Tibial nerve (tissue), 4 donors: Measurements from ENCODE around the gene BBS5.

Source experiments
- CTCF ChIP-seq, 5 experiments: fragments of 200-600 bp in 3 of 5; fragments of 450-650 bp in 2 of 5; sonication (generic) in 3 of 5; IDR thresholded peaks; one replicate each; pipeline ENCODE4 v1.5.1; 2016 to 2019; ENCODE audit warnings: antibody characterized with exemption in 5 of 5, mild to moderate bottlenecking in 3 of 5, moderate library complexity in 2 of 5
- EP300 ChIP-seq, 2 donors: sonication (generic); formaldehyde crosslinking; IDR thresholded peaks; one replicate each; pipeline ENCODE4 v1.6.1; 2017; ENCODE audit warnings: antibody characterized with exemption in 2 of 2, mild to moderate bottlenecking in 1 of 2

- TF ChIP-seq CTCF (IDR thresholded peaks at IDR 0.05) (no peak), EP300 (IDR thresholded peaks at IDR 0.05) (no peak)
Observed at GRCh38 chr2:169493360-169493759, 14.1 kb downstream of the BBS5 start.
